ENCODE measurements around the gene CNTLN.
"Not testable (repeated sequence)": the region's sequence is repeated elsewhere in the genome, so short reads cannot be mapped to it uniquely, and the experiment has no call there.

Gene CNTLN

DNA sequence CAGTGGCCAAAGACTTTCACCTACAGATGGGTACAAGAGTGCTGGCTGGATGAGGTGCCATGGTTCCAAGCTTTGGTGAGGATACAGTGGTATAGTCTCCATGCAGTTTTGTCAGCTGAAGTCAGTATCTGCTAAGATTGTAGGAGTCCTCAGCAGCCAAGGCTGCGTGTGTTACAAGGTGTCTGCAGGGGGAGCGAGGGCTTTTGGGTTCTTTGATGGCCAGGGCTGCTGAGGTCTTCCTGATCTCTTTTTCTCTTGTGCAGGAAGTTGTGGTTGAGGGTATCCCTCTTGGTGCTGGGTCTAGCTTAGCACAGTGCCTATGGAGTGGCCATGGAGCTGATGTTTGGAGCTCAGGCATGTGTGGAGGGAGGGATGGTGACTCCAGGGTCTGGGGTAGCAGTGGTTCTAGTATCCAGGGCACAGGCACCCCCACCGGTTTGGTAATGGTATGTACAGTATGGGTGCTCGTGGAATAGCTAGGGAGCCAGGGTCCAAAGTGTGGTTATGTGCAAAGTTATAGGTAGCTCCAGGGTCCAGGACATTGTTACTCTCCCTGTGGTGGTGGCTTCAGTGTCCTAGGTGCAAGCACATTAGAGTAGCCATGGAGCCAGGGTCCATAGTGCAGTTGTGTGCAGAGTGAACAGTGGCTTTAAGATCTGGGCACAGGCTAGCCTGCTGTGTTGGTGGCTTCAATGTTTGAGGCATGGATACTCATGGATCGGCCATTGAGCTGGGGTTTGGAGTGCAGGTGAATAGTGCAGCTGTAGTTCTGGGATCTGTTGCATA, 36.7 kb downstream of the CNTLN start:
- DNase-seq (ENCODE audit: low spot score), result no peak

DNA sequence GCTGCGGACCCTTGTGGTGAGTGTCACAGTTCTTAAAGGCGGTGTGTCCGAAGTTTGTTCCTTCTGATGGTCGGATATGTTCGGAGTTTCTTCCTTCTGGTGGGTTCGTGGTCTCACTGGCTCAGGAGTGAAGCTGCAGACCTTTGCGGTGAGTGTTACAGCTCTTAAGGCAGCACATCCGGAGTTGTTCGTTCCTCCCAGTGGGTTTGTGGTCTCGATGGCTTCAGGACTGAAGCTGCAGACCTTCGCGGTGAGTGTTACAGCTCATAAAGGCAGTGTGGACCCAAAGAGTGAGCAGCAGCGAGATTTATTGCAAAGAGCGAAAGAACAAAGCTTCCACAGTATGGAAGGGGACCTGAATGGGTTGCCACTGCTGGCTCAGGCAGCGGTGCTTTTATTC, 42.7 kb downstream of the CNTLN start:
- not testable (repeated sequence) for DNase-seq (ENCODE audit: low spot score)

DNA sequence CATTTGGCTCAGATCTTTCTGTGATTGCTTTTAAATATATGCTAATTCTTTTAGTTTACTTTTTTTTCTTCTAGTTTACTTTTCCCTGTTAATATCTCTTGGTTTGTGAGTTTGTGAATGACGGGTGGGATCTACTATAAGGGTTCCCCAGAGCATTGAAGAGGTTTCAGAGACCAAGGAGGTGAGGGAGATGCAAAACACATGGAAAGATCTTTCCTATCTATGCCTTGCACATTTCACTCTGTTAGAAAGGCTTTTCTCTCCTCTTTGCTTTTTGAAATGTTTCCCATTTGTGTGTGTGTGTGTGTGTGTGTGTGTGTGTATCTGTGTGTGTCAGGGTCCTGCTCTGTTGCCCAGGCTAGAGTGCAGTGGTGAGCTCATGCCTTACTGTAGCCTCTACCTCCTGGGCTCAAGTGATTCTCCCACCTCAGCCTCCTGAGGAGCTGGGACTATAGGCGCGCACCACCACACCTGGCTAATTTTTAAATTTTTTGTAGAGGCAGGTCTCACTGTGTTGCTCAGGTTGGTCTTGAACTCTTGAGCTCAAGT, 50.7 kb downstream of the CNTLN start:
- no peak for DNase-seq (ENCODE audit: low spot score)

DNA sequence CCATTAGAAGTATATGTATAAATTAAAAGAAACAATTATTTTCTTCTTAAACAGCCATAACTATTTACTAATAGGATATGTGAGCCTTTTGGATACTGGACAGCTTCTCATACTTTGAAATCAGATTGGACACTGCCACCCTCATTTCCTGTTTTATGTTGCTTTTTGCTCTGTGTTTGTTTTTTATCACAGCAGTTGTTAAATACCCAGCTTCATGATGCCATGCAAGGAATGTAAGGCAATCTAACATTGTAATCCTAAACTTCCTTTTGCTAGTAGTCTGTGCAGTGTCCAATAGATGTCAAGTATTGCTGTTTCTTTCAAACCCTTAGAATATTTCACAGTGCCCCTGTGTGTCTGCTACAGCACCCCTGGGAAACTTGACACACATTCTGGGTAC, 56.2 kb downstream of the CNTLN start:
- DNase-seq (ENCODE audit: low spot score), result no peak

GRCh38 chr9:17204611-17205152, 69.8 kb downstream of the CNTLN start:
- peak; percentile 68 for DNase-seq (ENCODE audit: low spot score)

- no peak for DNase-seq (ENCODE audit: low spot score)
These were observed 81.2 kb downstream of the CNTLN start for GRCh38 chr9:17216011-17216410.

DNA sequence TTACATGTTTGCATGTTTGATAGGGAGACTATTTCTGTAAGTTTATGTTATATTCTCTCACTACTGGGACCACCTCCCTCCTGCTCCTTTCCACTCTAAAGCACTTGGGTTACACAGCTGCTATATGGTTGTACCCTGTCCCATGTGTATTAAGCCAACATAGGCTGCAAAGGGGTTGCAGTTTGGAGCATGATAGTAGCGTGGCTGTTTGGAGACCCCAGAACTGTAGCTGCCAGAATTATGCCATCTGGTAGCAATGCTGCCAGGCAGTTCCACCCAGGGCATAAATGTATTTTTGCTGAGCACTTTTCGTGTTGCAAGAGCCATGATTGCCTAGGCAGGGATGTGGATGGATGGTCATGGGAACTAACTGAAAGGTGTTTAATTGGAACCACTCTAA, 81.8 kb downstream of the CNTLN start:
- DNase-seq (ENCODE audit: low spot score), result no peak

- DNase-seq (ENCODE audit: low spot score), result no peak
These were observed 82.4 kb downstream of the CNTLN start for GRCh38 chr9:17217272-17217671.

- DNase-seq (ENCODE audit: low spot score), result peak; percentile 18
These were observed 84.4 kb downstream of the CNTLN start for GRCh38 chr9:17219261-17219660.

- no peak for DNase-seq (ENCODE audit: low spot score)
These were observed 88.1 kb downstream of the CNTLN start for GRCh38 chr9:17222932-17223331.

DNA sequence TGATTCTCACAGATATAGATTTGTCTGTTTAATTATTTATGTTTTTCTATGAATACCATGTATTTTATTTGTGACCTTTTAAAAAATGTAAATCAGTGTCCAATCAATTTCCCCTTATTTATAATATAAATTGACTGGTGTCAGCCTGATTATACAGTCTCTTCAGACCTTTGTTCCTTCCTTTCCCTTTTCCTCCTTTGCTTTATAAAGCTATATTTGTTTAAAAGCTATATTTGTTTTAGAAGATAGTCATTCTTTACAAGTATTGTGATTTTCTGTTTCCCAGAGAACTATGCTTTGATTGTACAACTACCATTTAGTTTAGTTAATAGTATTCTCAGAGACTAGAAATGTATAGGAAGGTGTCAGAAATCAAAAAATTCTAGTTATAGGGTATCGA, 90.6 kb downstream of the CNTLN start:
- DNase-seq (ENCODE audit: low spot score), result no peak

- DNase-seq (ENCODE audit: low spot score), result no peak
These were observed 95.2 kb downstream of the CNTLN start for GRCh38 chr9:17229945-17230560.

GRCh38 chr9:17230646-17231045, 95.8 kb downstream of the CNTLN start:
- no peak for DNase-seq (ENCODE audit: low spot score)

DNA sequence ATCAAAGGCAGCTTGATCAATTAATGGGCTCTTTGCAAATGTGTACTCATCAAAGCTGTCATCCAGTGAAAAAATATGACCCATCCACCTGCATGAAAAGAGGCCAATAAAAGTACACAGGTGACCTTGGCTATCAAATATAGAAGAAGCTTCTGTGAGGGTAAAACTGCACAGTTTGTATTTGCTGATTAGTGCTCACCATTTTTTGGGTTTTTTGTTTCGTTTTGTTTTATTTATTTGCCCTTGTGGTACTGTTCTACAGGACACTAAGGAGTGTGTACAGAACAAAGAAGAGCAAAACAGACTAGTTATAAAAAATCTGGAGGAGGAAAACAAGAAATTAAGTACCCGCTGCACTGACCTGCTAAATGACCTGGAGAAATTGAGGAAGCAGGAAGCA, 101.3 kb downstream of the CNTLN start:
- no peak for DNase-seq (ENCODE audit: low spot score)

DNA sequence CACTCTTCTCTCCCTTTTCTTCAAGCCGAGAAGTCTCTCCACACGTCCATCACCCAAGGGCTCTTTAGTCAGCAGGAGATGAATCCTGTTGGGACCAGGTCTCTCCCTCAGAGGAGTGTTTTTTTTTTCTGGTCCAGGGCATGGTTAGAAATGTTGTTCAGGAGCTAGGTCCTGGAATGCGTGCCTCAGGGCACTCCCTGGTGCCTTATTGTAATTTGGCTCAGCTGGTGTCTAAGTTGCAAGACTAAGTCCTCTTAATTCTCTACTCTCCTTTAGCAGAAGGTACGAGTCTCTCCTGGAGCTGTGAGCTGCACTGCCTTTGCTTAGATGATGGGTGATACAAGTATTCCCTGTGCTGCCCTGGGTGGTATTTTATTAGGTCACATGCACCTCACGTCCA, 111.9 kb downstream of the CNTLN start:
- no peak for DNase-seq (ENCODE audit: low spot score)

DNA sequence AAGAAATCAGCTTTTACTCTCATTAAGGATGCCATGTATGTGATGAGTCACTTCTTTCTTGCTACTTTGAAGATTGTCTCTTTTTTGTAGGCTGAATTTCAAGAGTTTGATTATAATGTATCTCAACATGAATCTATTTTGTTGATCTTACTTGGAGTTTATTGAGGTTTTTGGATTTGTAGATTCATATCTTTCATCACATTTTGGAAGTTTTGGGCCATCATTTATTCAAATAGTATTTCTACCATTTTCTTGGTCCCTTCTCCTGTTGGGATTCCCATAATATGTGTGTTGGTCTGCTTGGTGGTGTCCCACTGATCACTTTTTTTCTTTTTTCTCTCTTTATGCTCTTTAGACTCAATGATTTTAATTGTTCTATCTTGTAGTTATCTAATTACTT, 116.3 kb downstream of the CNTLN start:
- DNase-seq (ENCODE audit: low spot score), result no peak

- not testable (repeated sequence) for DNase-seq (ENCODE audit: low spot score)
These were observed 133.8 kb downstream of the CNTLN start for GRCh38 chr9:17268531-17269188.

- DNase-seq (ENCODE audit: low spot score), result no peak
These were observed 135.0 kb downstream of the CNTLN start for GRCh38 chr9:17269799-17270198.

DNA sequence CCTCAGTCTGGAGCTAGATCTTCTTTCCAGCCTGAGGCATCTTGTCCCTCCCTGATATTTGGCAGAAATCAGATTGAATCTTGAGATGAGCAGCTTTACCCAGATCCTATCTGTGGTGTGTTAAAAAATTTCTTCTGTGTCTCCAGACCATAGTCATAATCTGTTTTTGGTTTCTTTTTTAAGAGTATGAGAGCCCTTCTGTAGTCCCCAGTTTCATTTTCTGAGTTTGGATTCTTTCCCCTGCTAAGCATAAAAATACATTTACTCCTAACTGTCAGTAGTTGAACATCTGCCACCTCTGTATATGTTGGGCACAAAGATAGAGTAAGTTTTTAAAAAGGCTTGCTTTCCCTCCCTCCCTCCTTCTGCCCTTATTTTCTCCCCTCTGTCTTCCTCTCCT, 137.7 kb downstream of the CNTLN start:
- DNase-seq (ENCODE audit: low spot score), result no peak

- DNase-seq (ENCODE audit: low spot score), result no peak
These were observed 145.6 kb downstream of the CNTLN start for GRCh38 chr9:17280350-17281012.

DNA sequence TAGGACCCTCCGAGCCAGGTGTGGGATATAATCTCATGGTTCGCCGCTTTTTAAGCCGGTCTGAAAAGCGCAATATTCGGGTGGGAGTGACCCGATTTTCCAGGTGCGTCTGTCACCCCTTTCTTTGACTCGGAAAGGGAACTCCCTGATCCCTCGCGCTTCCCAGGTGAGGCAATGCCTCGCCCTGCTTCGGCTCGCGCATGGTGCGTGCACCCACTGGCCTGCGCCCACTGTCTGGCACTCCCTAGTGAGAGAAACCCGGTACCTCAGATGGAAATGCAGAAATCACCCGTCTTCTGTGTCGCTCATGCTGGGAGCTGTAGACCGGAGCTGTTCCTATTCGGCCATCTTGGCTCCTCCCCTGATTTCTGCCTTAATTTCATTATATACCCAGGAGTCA, 155.8 kb downstream of the CNTLN start:
- not testable (repeated sequence) for DNase-seq (ENCODE audit: low spot score)

DNA sequence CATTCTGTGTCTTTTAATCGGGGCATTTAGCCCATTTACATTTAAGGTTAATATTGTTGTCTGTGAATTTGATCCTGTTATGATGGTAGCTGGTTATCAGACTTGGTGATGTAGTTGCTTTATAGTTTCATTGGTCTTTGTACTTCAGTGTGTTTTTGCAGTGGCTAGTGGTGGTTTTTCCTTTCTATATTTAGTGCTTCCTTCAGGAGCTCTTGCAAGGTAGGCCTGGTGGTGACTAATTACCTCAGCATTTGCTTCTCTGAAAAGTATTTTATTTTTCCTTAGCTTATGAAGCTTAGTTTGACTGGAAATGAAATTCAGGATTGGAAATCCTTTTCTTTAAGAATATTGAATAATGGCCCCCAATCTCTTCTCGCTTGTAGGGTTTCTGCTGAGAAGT, 156.9 kb downstream of the CNTLN start:
- no peak for DNase-seq (ENCODE audit: low spot score)
